ENCODE results near the gene KRTAP10-1.
A peak's percentile ranks its signal among the peaks of the same experiment; 100 is the strongest.

The KRTAP10-1 gene

GRCh38 chr21:44547656-44548331 lies 7.8 kb upstream of the KRTAP10-1 start:
- peak; percentile 24 to 29 for DNase-seq

GRCh38 chr21:44544566-44544965 lies 4.6 kb upstream of the KRTAP10-1 start:
- no peak for DNase-seq

- no peak for DNase-seq
Observed at GRCh38 chr21:44542716-44543115, 2.7 kb upstream of the KRTAP10-1 start.

- no peak for DNase-seq
Observed at GRCh38 chr21:44540741-44541288, 820 bp upstream of the KRTAP10-1 start.

GRCh38 chr21:44539046-44539445 lies 949 bp downstream of the KRTAP10-1 start:
- no peak for DNase-seq

- DNase-seq: no peak
Observed at GRCh38 chr21:44537930-44538911, 1.8 kb downstream of the KRTAP10-1 start.

- no peak for DNase-seq
Observed at GRCh38 chr21:44535963-44536362, 4.0 kb downstream of the KRTAP10-1 start.

GRCh38 chr21:44534688-44535087 lies 5.3 kb downstream of the KRTAP10-1 start:
- no peak for DNase-seq

GRCh38 chr21:44533891-44534627 lies 5.9 kb downstream of the KRTAP10-1 start:
- no peak for DNase-seq

- no peak for DNase-seq
Observed at GRCh38 chr21:44533121-44533890, 6.7 kb downstream of the KRTAP10-1 start.

GRCh38 chr21:44532712-44533111 lies 7.3 kb downstream of the KRTAP10-1 start:
- no peak for DNase-seq

- DNase-seq: no peak
Observed at GRCh38 chr21:44531606-44532564, 8.1 kb downstream of the KRTAP10-1 start.

- no peak for DNase-seq
Observed at GRCh38 chr21:44530903-44531605, 8.9 kb downstream of the KRTAP10-1 start.

GRCh38 chr21:44530221-44530902 lies 9.6 kb downstream of the KRTAP10-1 start:
- DNase-seq: no peak

- no peak for DNase-seq
Observed at GRCh38 chr21:44529503-44530125, 10.4 kb downstream of the KRTAP10-1 start.

GRCh38 chr21:44529011-44529421 lies 11.0 kb downstream of the KRTAP10-1 start:
- DNase-seq: no peak

- no peak for DNase-seq
Observed at GRCh38 chr21:44528634-44528995, 11.4 kb downstream of the KRTAP10-1 start.

- no peak for DNase-seq
Observed at GRCh38 chr21:44527983-44528633, 11.9 kb downstream of the KRTAP10-1 start.

Data from stimulated activated CD4-positive, alpha-beta T cell treated with anti-CD3 and anti-CD28 coated beads, Interleukin-2, amount 100 ng/mL, for 24 hours (primary cell).